ENCODE results near the gene SLC38A10. TPM values are rescaled to one million over a fixed set of nuclear protein-coding genes. Genes with fewer than 3 reads are reported as not detected.

The SLC38A10 gene
- total and polyA plus RNA-seq, 2 donors from 2014 or later = 72.7 to 89.7 TPM

DNA sequence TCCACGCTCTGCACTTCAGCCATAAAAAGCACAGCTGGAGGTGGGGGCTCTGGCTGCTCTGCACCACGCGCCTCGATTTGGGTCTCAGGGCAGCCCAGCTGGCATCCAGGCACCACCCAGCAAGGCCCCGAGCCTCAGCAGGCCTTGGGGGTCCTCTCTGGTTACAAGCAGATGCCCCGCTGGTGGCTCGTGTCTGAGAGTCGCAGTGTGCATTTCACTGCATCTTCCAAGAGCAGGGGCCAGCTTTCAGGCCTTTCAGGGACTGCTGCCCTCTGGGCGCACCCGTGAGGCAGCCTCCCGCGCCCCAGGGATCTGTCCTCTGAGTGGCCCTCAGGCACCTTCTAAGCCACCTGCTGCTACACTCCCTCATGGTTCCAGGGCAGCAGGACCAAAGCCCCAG, 30.5 kb downstream of the SLC38A10 start:
- TF ChIP-seq, protein P1, sequence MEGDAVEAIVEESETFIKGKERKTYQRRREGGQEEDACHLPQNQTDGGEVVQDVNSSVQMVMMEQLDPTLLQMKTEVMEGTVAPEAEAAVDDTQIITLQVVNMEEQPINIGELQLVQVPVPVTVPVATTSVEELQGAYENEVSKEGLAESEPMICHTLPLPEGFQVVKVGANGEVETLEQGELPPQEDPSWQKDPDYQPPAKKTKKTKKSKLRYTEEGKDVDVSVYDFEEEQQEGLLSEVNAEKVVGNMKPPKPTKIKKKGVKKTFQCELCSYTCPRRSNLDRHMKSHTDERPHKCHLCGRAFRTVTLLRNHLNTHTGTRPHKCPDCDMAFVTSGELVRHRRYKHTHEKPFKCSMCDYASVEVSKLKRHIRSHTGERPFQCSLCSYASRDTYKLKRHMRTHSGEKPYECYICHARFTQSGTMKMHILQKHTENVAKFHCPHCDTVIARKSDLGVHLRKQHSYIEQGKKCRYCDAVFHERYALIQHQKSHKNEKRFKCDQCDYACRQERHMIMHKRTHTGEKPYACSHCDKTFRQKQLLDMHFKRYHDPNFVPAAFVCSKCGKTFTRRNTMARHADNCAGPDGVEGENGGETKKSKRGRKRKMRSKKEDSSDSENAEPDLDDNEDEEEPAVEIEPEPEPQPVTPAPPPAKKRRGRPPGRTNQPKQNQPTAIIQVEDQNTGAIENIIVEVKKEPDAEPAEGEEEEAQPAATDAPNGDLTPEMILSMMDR (IDR thresholded peaks at IDR 0.05; ENCODE audit: borderline replicate concordance, extremely low read depth, insufficient read depth) = no peak

DNA sequence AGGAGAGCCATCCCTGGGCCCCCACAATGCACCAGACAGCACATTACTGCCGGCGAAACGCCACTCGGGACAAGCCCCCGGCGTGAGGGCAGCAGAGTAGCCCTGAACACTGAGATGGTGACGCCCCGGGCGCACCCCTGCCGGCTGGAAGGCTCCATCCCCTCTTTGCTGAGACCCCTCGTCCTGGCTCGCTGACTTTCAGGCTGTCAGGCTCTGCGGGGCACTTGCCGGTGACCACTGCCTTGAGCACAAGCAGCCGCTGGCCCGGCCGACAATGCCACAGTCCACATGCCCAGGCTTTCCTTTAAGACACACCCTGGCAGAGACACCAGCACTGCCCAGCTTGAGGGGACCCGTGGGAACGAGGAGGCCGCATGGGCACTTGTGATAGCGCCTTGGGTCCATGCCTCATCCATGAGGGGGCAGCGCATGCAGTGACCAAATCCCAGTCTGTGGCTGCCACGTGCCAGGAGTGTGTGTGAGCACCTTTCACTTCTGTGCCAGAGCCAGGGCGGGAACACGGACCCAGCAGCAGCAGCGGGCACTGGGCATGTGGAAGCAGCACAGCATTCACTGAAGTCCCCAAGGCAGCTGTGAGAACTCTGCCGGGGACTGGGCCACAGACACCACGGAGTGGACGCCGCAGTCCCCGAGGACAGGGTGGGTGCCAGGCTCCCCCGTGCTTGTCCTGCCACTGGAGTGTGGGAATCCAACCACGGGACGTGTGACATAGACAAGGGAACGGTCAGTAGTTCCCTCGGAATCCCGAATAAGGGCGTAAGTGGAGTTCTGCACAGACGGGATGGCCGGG, 31.5 kb downstream of the SLC38A10 start:
- no peak overlapping the region for H3K9ac ChIP-seq (ENCODE audit: low read length in 3 of 3)
- TF ChIP-seq, protein P1 (IDR thresholded peaks at IDR 0.05; ENCODE audit: borderline replicate concordance, extremely low read depth, insufficient read depth) = no peak
- H3K27ac ChIP-seq (ENCODE audit: low read depth in 2 of 2, low read length in 2 of 2) = no peak overlapping the region
- FAIRE-seq = no peak
- H3K4me1 ChIP-seq (ENCODE audit: control insufficient read depth in 2 of 3, insufficient read depth in 2 of 3, low read depth in 1 of 3, low read length in 3 of 3) = no peaks in the 10 kb centered on the region
- intact Hi-C loops (cut with DNase I) = no loop called here
- H3K4me3 ChIP-seq (ENCODE audit: low read length in 3 of 3) = no peak overlapping the region
- no peaks in the 10 kb centered on the region for H3K27me3 ChIP-seq (ENCODE audit: control insufficient read depth, insufficient read depth, low read length)
- H3K9me3 ChIP-seq (ENCODE audit: control insufficient read depth in 2 of 3, insufficient read depth in 1 of 3, low read length in 3 of 3) = no peaks in the 10 kb centered on the region
- no peak for DNase-seq
- H3K36me3 ChIP-seq (ENCODE audit: control insufficient read depth in 2 of 3, insufficient read depth in 3 of 3, low read length in 3 of 3) = peaks cover 0 to 41% (median 18%) of the 10 kb centered on the region in 3 donors

More for the DNA sequence above, 30.5 kb downstream of the SLC38A10 start:
- Histone ChIP-seq H3K9ac (ENCODE audit: low read length in 3 of 3) (no peak overlapping the region), H3K4me3 (ENCODE audit: low read length in 3 of 3) (no peak overlapping the region), H3K27ac (ENCODE audit: low read depth in 2 of 2, low read length in 2 of 2) (no peak overlapping the region), H3K36me3 (ENCODE audit: control insufficient read depth in 2 of 3, insufficient read depth in 3 of 3, low read length in 3 of 3) (peaks cover 0 to 31% (median 17%) of the 10 kb centered on the region in 3 donors), H3K9me3 (ENCODE audit: control insufficient read depth in 2 of 3, insufficient read depth in 1 of 3, low read length in 3 of 3) (no peaks in the 10 kb centered on the region), H3K27me3 (ENCODE audit: control insufficient read depth, insufficient read depth, low read length) (no peaks in the 10 kb centered on the region), H3K4me1 (ENCODE audit: control insufficient read depth in 2 of 3, insufficient read depth in 2 of 3, low read depth in 1 of 3, low read length in 3 of 3) (no peaks in the 10 kb centered on the region)
- DNase-seq = no peak
- intact Hi-C loops (cut with DNase I) = no loop called here
- no peak for FAIRE-seq

DNA sequence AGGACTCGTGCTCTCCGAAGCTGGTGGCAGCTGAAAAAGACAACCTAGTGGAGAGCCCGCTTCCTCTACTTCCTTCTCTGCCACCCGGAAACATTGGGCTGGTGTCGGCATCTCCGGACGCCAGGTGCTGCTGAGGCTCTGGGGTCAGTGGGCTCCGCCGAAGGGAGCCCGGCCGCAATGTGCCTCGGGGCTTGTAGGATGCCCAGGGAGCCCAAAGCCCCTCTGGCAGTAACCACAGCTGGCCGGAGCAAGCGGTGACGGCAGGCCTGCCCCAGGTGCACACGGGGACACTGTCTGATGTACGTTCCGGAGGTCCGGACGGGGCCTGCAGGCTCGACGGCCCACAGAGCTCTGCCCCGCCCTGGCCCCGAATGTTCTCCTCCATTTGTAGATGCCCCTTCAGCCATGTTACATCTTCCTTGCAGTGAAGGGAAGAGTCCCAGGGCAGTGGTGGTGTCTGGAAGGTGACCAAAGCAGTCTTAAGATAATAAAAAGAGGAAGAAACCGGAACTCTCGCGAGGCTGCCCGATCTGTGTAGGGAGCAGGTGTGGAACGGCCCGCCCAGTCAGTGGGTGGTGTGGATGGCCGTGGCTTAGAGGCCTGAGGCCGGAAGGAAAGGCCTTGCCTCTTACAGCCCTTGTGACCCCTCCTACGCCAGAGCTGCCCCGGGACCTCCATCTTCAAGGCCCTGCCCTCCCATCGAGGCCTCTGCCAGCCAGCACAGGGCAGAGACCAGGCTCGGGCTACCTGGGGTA, 33.3 kb downstream of the SLC38A10 start:
- Histone ChIP-seq H3K36me3 (ENCODE audit: control insufficient read depth in 2 of 3, insufficient read depth in 3 of 3, low read length in 3 of 3) (peaks cover 0 to 41% (median 15%) of the 10 kb centered on the region in 3 donors), H3K9me3 (ENCODE audit: control insufficient read depth in 2 of 3, insufficient read depth in 1 of 3, low read length in 3 of 3) (no peaks in the 10 kb centered on the region), H3K27me3 (ENCODE audit: control insufficient read depth, insufficient read depth, low read length) (no peaks in the 10 kb centered on the region), H3K4me1 (ENCODE audit: control insufficient read depth in 2 of 3, insufficient read depth in 2 of 3, low read depth in 1 of 3, low read length in 3 of 3) (no peaks in the 10 kb centered on the region), H3K9ac (ENCODE audit: low read length in 3 of 3) (no peak overlapping the region), H3K4me3 (ENCODE audit: low read length in 3 of 3) (no peak overlapping the region), H3K27ac (ENCODE audit: low read depth in 2 of 2, low read length in 2 of 2) (no peak overlapping the region)
- FAIRE-seq (no peak), DNase-seq (no peak)
- intact Hi-C loops (cut with DNase I) = no loop called here
- TF ChIP-seq, protein P1 (IDR thresholded peaks at IDR 0.05; ENCODE audit: borderline replicate concordance, extremely low read depth, insufficient read depth) = no peak

All from kidney (tissue), 14 donors.